SU-DHL-6 (cell line): ENCODE data around the gene TRMT44.

Source experiments
- H2AFZ ChIP-seq: fragments of 200-600 bp; sonication (generic); 2 replicates; pipeline ENCODE4 v1.6.1; 2014; ENCODE audit warnings: low read depth, mild to moderate bottlenecking, moderate library complexity, mixed read lengths, antibody characterized with exemption, low read length; ENCODE audit not compliant: severe bottlenecking
- H3F3A ChIP-seq: fragments of 200-600 bp; shearing (Covaris generic); 2 replicates; pipeline ENCODE4 v1.6.0; 2016; ENCODE audit warnings: antibody characterized with exemption, mild to moderate bottlenecking; ENCODE audit not compliant: insufficient read depth
- H3K27ac ChIP-seq: fragments of 200-600 bp; sonication (generic); 2 replicates; pipeline ENCODE4 v1.5.1; 2016; ENCODE audit warnings: low read depth, mild to moderate bottlenecking, low read length, moderate library complexity, mixed read lengths
- H3K27me3 ChIP-seq: fragments of 200-600 bp; sonication (generic), shearing (Covaris generic); 2 replicates; pipeline ENCODE4 v1.6.0; 2014; ENCODE audit warnings: mild to moderate bottlenecking, low read length
- H3K36me3 ChIP-seq: fragments of 200-600 bp; sonication (generic); 2 replicates; pipeline ENCODE4 v1.6.1; 2014; ENCODE audit warnings: mild to moderate bottlenecking, low read length, mixed read lengths
- H3K4me2 ChIP-seq: fragments of 300-600, 200-600 bp; shearing (Covaris generic), sonication (generic); 2 replicates; pipeline ENCODE4 v1.6.0; 2014; ENCODE audit warnings: low read length, low read depth, mild to moderate bottlenecking; ENCODE audit not compliant: poor library complexity, severe bottlenecking
- H3K4me3 ChIP-seq: fragments of 200-600 bp; sonication (generic); 2 replicates; pipeline ENCODE4 v1.5.1; 2014; ENCODE audit warnings: antibody characterized with exemption, low read length, mild to moderate bottlenecking, mixed read lengths; ENCODE audit not compliant: insufficient read depth, poor library complexity, severe bottlenecking
- H3K79me2 ChIP-seq: fragments of 200-600 bp; sonication (generic); 2 replicates; pipeline ENCODE4 v1.6.1; 2014; ENCODE audit warnings: mild to moderate bottlenecking, low read length, moderate library complexity; ENCODE audit not compliant: insufficient read depth
- H3K9ac ChIP-seq: fragments of 200-600 bp; sonication (generic); 2 replicates; pipeline ENCODE4 v1.7.0; 2014; ENCODE audit warnings: mild to moderate bottlenecking, low read length
- H3K9me2 ChIP-seq: fragments of 200-600 bp; sonication (generic); replicated peaks from 2 replicates; pipeline ENCODE4 v1.6.1; 2014; ENCODE audit warnings: low read length; ENCODE audit not compliant: insufficient read depth
- H3K9me3 ChIP-seq: fragments of 200-600 bp; sonication (generic); 2 replicates; pipeline ENCODE4 v1.6.1; 2014; ENCODE audit warnings: low read length, mixed read lengths; ENCODE audit not compliant: insufficient read depth
- H4K20me1 ChIP-seq: fragments of 200-600 bp; sonication (generic); 2 replicates; pipeline ENCODE4 v1.6.1; 2014; ENCODE audit warnings: low read depth, mild to moderate bottlenecking, antibody characterized with exemption, low read length, moderate library complexity, mixed read lengths
- EZH2phosphoT487 ChIP-seq: fragments of 200-600 bp; sonication (generic), shearing (Covaris generic); conservative IDR thresholded peaks from 2 replicates; pipeline ENCODE4 v1.6.1; 2018; ENCODE audit warnings: mild to moderate bottlenecking, antibody characterized with exemption, low read length, moderate library complexity, mixed read lengths
- TF ChIP-seq, protein P1 (sequence below): fragments of 200-600 bp; sonication (generic); IDR thresholded peaks from one replicate; pipeline ENCODE4 v1.5.1; 2017; ENCODE audit warnings: antibody characterized with exemption, mild to moderate bottlenecking, low read length, moderate library complexity; ENCODE audit not compliant: insufficient read depth, poor library complexity, severe bottlenecking

Gene TRMT44

DNA sequence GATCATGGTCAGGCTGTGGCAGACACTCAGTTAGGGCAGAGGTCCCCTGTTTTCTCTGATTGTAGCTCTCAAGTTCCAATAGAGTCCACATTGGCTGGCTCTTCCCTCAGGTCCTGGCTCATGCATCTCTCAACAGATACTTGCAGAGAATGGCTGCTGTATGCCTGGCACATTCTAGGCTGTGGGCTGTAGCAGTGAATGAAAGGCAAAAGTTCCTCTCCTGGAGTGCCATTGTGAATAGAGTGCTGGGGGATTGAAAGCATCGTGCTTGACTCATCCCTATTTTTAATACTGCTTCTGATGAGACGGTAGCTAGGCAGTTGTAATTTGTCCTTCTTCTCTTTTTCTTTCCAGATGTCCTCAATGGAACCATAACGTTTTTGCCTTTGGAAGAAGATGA is 5.5 kb downstream of the TRMT44 start:
- no peak overlapping the region for H3K4me2 ChIP-seq
- no peaks in the 10 kb centered on the region for H3K9me2 ChIP-seq
- H3K36me3 ChIP-seq: no peaks in the 10 kb centered on the region
- no peak overlapping the region for H2AFZ ChIP-seq
- no peaks in the 10 kb centered on the region for H3K9me3 ChIP-seq
- TF ChIP-seq, protein P1, sequence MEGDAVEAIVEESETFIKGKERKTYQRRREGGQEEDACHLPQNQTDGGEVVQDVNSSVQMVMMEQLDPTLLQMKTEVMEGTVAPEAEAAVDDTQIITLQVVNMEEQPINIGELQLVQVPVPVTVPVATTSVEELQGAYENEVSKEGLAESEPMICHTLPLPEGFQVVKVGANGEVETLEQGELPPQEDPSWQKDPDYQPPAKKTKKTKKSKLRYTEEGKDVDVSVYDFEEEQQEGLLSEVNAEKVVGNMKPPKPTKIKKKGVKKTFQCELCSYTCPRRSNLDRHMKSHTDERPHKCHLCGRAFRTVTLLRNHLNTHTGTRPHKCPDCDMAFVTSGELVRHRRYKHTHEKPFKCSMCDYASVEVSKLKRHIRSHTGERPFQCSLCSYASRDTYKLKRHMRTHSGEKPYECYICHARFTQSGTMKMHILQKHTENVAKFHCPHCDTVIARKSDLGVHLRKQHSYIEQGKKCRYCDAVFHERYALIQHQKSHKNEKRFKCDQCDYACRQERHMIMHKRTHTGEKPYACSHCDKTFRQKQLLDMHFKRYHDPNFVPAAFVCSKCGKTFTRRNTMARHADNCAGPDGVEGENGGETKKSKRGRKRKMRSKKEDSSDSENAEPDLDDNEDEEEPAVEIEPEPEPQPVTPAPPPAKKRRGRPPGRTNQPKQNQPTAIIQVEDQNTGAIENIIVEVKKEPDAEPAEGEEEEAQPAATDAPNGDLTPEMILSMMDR: no peak
- TF ChIP-seq EZH2phosphoT487: no peak
- H3F3A ChIP-seq: no peaks in the 10 kb centered on the region
- H4K20me1 ChIP-seq: no peaks in the 10 kb centered on the region
- no peaks in the 10 kb centered on the region for H3K27me3 ChIP-seq
- H3K27ac ChIP-seq: no peak overlapping the region
- H3K9ac ChIP-seq: no peak overlapping the region
- peaks cover 45% of the 10 kb centered on the region for H3K79me2 ChIP-seq
- no peak overlapping the region for H3K4me3 ChIP-seq

DNA sequence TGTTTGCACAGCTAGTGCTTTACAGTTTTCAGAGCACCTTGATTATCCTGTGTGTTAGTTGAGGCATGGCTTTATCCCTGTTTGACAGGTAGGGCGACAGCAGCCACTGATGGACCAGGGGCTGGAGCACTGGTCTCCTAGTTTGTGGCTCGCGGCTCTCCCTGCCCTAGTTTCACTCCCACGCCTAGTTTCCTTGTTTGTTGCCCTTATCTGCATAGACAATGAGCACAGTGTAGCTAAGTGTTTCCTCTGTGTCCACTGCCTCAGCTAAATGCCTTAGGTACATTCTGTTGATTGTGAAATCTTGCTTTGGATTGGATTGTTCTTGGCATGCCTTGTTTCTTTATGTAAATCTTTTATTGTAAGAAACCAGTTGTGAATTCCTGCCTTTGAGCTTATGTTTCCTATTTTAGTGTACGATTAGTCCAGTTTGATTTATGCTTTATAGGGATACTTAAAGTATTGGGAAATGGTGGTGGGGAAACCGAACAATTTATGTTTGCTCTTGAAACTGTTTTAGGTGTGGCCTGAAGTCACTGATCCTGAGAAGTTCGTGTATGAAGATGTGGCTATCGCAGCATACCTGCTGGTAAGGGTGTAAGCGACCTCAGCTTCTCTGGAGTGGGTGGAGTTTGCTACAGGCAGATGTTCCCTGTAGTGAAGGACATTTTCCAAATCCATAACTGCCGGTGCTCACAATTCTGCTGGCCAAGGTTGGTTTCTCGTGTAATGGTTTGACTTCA is 11.0 kb downstream of the TRMT44 start:
- Histone ChIP-seq H2AFZ (no peak overlapping the region), H3K4me2 (no peak overlapping the region), H3K36me3 (0 out of 2 replicates have a peak, but pooled peaks cover 3% of the 10 kb centered on the region)

GRCh38 chr4:8453957-8454356 is 13.4 kb downstream of the TRMT44 start:
- Histone ChIP-seq H3K36me3 (0 out of 2 replicates have a peak, but pooled peaks cover 3% of the 10 kb centered on the region), H3K79me2 (no peaks in the 10 kb centered on the region), H3K27me3 (no peaks in the 10 kb centered on the region), H3K4me2 (no peak overlapping the region), H3K4me3 (no peak overlapping the region), H3K9me2 (no peaks in the 10 kb centered on the region), H3K27ac (no peak overlapping the region), H3K9me3 (no peaks in the 10 kb centered on the region), H4K20me1 (no peaks in the 10 kb centered on the region), H3K9ac (no peak overlapping the region), H3F3A (no peaks in the 10 kb centered on the region), H2AFZ (no peak overlapping the region)
- no peak for TF ChIP-seq EZH2phosphoT487
- TF ChIP-seq, protein P1: no peak

More for the DNA sequence above, 11.0 kb downstream of the TRMT44 start:
- Histone ChIP-seq H3K9me3 (no peaks in the 10 kb centered on the region), H3K79me2 (no peaks in the 10 kb centered on the region), H3F3A (no peaks in the 10 kb centered on the region), H3K27ac (no peak overlapping the region), H4K20me1 (no peaks in the 10 kb centered on the region), H3K9me2 (no peaks in the 10 kb centered on the region), H3K4me3 (no peak overlapping the region), H3K9ac (no peak overlapping the region), H3K27me3 (no peaks in the 10 kb centered on the region)
- TF ChIP-seq, protein P1: no peak
- TF ChIP-seq EZH2phosphoT487: no peak
